GM12891 (cell line): ENCODE results near the gene GNB3.

ENCODE experiments used
- POLR2AphosphoS5 ChIP-seq: IDR thresholded peaks from 2 replicates; pipeline ENCODE4 v1.6.1; 2011; ENCODE audit warnings: low read depth, low read length, control low read depth
- TAF1 ChIP-seq: IDR thresholded peaks from 2 replicates; pipeline ENCODE4 v1.6.1; 2011; ENCODE audit warnings: low read depth, low read length, control low read depth

GRCh38 chr12:6883252-6883651, 42.5 kb downstream of the GNB3 start:
- TF ChIP-seq TAF1 (no peak), POLR2AphosphoS5 (no peak)
